NCI-H1436 (cell line): Measurements from ENCODE around the gene EIPR1.
"Not testable (repeated sequence)": the region's sequence is repeated elsewhere in the genome, so short reads cannot be mapped to it uniquely, and the experiment has no call there.

Experiments
- DNase-seq: peaks from one replicate; lab custom pipeline; 2025; lab: John Stamatoyannopoulos, UW

Gene EIPR1

GRCh38 chr2:3357926-3358325 lies 19.7 kb downstream of the EIPR1 start:
- no peak for DNase-seq

GRCh38 chr2:3357446-3357845 lies 20.2 kb downstream of the EIPR1 start:
- DNase-seq: not testable (repeated sequence)

DNA sequence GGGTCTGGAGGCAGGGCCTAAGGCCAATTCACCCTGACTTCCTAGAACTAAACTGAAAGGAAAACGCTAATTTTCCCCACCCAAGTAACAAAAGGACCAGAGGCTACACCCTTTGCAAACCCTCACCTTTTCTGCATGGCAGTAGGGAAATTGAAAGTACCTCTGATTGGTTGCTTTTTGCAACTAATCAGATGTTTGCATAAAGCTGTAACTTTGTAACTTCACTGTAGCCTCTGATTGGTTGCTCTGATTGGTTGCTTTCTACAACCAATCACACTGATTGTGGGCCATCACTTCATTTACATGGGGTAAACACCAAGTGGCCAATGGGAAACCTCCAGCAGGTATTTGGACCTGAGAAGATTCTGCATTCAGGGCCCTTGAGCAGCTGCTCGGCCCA lies 20.8 kb downstream of the EIPR1 start:
- no peak for DNase-seq

DNA sequence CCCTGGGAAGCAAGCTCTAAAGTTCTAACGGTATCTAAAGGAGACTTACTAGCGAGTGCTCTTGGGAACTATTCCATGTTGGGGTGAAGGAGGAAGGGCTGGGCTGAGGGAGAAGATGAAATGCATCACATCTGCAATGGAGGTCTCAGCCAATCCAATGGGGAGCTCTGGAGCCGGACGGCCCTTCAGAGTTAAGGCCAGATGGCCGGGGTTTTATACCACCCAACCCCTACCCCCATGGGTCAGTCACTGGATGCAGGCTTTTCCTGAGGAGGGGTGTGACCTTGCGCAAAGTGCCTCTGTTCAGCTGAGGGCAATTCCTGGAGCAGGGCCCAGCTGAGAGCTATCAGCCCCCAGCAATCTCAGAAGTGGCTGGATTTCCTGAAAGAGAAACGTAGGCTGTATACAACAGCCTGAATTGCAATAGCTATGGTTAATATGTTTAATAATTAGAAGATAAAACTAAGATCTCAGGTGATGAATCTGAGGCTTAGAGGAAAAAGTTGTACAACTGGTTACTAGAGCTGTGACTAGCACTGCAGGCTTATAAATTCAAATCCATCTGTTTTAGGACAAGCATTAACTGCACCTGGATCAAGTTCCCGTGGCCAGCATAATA lies 21.6 kb downstream of the EIPR1 start:
- DNase-seq: no peak

- no peak for DNase-seq
Observed at GRCh38 chr2:3354986-3355385, 22.6 kb downstream of the EIPR1 start.

GRCh38 chr2:3349211-3349693 lies 28.4 kb downstream of the EIPR1 start:
- DNase-seq: no peak

GRCh38 chr2:3348767-3349166 lies 28.9 kb downstream of the EIPR1 start:
- no peak for DNase-seq

DNA sequence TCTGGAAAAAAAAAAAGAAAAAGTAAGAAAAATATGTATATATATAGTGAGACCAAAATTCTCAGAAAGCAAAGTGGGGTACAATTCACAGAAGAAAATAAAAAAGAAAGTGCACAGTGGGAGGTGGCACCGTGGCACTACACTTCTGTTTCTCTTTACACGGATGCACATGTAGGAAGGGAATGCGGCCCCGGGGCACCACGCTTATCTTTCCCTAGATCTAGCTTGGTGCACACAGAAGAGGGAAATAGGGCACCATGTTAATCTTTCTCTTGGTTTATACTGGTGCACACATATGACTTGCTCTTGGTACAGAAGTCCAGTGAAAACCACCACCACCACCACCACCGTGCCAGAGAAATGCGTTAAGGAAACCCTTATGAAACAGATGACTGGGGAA lies 32.0 kb downstream of the EIPR1 start:
- DNase-seq: no peak

DNA sequence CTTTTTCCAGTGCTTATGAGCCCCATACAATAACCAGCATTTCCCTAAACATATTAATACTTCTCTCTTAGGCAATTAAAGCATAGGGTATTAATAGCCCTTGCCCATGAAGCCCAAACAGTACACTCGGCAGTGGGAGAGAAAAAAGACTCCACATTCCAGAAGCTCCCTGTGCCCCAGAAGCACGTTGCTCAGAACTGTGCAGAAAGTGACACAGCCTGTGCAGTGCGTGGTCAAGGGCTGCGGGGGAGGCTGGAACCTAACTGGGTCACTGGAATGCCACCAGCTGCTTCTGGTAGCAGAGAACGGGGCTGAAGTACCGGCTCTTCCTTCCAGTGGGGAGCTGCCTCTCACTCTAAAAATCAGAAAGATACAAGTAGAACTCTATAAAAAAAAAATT lies 32.7 kb downstream of the EIPR1 start:
- no peak for DNase-seq

DNA sequence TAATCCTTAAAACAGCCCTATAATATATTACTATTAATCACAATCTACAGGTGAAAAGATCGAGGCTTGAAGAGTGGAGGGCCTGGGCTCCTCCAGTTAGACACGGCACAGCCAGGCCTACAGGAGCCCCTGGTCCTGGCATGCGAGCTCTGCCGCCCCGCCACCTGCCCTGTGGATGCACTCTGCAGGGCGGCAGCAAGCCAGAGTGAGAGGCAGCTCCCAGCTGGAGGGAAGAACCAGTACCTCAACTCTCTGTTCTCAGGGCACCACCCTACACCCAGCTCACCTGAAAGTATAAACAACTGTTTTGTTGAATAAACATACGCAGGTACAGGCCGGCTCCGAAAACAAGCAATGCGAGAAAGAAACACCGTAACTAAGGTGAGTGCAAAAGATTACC lies 34.6 kb downstream of the EIPR1 start:
- DNase-seq: no peak

- no peak for DNase-seq
Observed at GRCh38 chr2:3342324-3342723, 35.3 kb downstream of the EIPR1 start.

- DNase-seq: no peak
Observed at GRCh38 chr2:3341336-3341735, 36.3 kb downstream of the EIPR1 start.

DNA sequence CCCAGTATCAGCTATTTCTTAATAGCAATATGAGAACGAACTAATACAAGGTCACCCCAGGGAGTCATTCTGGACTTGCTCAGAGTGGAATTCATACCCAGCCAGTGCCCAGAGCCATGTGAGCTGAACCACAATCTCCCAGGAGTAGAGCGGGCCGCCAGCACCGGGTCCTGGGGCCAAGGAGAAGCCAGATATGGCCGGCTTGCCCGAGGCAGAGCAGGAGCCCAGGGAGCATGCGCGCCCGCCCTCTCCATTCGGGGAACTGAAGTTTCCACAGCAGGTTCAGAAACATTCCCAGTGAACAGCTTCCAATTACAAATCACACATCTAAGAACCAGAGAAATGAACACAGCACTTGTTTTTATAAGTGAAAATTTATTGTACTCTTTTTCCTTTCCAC lies 37.5 kb downstream of the EIPR1 start:
- no peak for DNase-seq

DNA sequence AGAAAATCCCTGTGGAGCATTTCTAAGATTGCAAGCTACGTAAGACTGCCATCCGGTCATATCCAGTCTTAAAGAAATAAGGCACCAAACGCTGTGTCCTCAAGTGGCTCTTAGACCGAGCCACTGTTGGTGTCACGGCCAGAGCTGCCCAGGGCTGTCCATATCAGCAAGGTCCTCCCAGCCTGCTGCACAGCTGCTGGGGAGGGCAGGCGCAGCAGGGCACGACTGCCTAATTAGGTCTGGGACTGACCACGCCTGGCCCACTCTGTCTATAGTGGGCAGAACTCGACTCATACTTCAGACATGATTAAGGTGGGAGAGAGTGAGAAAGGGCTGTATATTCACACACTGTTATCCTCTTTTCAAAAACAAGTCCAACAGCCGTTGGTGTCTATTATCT lies 39.3 kb downstream of the EIPR1 start:
- DNase-seq: no peak

DNA sequence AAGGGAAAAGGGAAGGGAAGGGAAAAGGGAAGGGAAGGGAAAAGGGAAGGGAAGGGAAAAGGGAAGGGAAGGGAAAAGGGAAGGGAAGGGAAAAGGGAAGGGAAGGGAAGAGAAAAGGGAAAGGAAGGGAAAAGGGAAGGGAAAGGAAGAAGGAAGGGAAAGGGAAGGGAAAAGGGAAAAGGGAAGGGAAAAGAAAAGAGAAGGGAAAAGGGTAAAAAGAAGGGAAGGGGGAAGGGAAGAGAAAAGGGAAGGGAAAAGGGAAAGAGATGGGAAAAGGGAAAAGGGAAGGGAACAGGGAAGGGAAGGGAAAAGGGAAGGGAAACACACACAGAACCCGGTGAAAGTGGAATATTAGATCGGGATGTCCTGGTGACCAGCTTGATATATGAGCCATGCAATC lies 40.8 kb downstream of the EIPR1 start:
- no peak for DNase-seq

- no peak for DNase-seq
Observed at GRCh38 chr2:3334392-3335345, 42.9 kb downstream of the EIPR1 start.

- no peak for DNase-seq
Observed at GRCh38 chr2:3332133-3332532, 45.5 kb downstream of the EIPR1 start.

- DNase-seq: no peak
Observed at GRCh38 chr2:3329491-3329890, 48.1 kb downstream of the EIPR1 start.

DNA sequence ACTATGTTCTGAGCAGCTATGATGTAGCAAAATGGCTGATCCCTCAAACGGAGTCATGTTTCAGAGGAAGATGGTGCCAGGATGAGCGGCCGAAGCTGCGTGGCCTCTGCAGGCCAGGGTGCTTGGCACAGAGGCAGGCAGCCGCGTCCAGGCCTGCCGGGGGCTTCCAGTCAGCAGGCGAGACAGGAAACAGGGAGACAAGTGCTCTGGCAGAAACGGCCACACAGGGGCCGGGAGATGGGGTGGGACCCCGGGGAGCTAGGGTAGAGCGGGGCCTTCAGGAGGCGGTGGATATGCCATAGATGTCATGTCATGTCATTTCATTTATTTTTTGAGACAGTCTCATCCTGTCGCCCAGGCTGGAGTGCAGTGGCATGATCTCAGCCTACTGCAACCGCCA lies 50.7 kb downstream of the EIPR1 start:
- DNase-seq: no peak

- DNase-seq: no peak
Observed at GRCh38 chr2:3326182-3326537, 51.5 kb downstream of the EIPR1 start.

- DNase-seq: no peak
Observed at GRCh38 chr2:3325458-3326181, 52.0 kb downstream of the EIPR1 start.

DNA sequence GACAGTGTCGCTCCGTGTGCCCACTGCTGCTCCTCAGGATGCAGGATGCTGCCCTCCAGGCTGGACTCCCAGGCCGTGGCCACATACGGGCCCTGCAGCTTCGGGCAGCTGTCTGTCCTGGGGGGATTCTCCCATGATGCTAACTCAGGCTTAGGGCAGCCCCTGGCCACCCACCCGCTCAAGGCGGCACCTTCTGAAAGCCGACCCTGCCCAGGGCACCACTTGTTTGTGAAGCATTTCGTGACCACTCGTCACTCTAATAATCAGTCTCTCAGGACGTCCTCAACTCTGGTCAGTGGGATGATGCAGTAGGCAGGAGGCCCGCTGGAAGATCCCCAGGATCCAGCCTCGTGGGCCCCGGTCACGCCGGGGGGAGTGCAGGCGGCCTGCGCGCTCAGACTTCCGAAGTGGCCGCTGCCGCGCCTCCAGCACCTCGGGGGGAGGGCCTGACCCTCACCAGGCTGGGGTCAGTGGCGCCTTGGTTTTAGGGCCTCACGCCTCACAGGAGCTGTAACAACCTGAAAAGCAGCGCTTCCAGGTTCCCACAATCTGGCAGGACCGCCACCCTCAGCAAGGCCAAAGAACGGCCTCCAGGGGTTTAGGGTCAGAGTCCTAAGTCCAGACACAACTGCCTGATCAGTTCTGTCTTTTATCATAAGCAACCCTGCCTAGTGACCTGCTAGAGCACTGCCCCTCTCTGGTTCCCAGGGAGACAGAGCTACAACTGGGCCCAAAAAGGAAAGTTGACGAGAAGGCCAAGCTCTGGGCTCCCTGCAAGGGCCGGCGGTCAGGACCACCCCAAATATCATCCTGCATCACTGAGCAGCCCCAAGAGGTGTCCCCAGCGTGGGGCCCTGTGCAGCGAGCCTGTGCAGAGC lies 53.0 kb downstream of the EIPR1 start:
- no peak for DNase-seq
